Heart left ventricle (tissue), 13 donors: ENCODE results near the gene MINDY3.

ENCODE experiments used
- CTCF ChIP-seq, 12 donors: fragments of 200-600 bp; sonication (generic) in 4 of 12; IDR thresholded peaks; one replicate each; pipeline versions ENCODE4 v1.5.0 to v1.8.0; 2018 to 2022; ENCODE audit warnings: antibody characterized with exemption in 12 of 12, mild to moderate bottlenecking in 5 of 12
- POLR2A ChIP-seq, 2 donors: fragments of 450-650 bp; IDR thresholded peaks; one replicate each; pipeline ENCODE4 v1.6.1; 2017; ENCODE audit warnings: antibody characterized with exemption in 2 of 2, mild to moderate bottlenecking in 2 of 2, moderate library complexity in 2 of 2
- donor health status: ischemic (EF 13 %, LVEDD 7.1; RV severe dilation, severe dysfunction).
- donor health status: DM: no; HTN: yes; CAD: no.
- donor health status: DM: no; HTN: no; CAD: no.
- donor health status: ischemic (EF 25% LVEDD 6.9; RV normal size, moderate dysfunction).
- donor health status: ischemic (EF 25% LVEDD 5.7; RV mildly dilated, moderate dysfunction).
- donor health status: ischemic (EF 35%, LVEDD 5.7; RV mildly dilated, moderate dysfunction).
- donor health status: nonischemic (EF 11% LVEDD 7.7; RV severe dilation, severe dysfunction).
- donor health status: DM: yes; HTN: yes; CAD: no.
- donor health status: PGD.
- donor health status: ischemic (EF 29% LVEDD 5.4; RV normal size, mild dysfunction).
- donor health status: nonischemic (EF 23%, LVEDD 6.1; RV moderate dilation, normal function).

- TF ChIP-seq CTCF (IDR thresholded peaks at IDR 0.05) (no peak), POLR2A (IDR thresholded peaks at IDR 0.05) (no peak)
These were observed 38.2 kb downstream of the MINDY3 start for GRCh38 chr10:15822131-15822530.
